Muscle of arm (tissue), 12 donors: ENCODE measurements around the gene KIAA0319L. TPM values are rescaled to one million over a fixed set of nuclear protein-coding genes. Genes with fewer than 3 reads are reported as not detected.
"Not testable (repeated sequence)": the region's sequence is repeated elsewhere in the genome, so short reads cannot be mapped to it uniquely, and the experiment has no call there.

ENCODE experiments used
- DNase-seq: peaks from one replicate; pipeline ENCODE4 v3.0.0-alpha.2; 2013
- polyA plus RNA-seq, 12 donors: library from polyadenylated mRNA; unstranded; fragments of 120-200 nt; gene quantifications; one replicate each; pipeline ENCODE4 v1.2.1, GENCODE V29; 2013; ENCODE audit not compliant: insufficient read length in 12 of 12

Gene KIAA0319L
- polyA plus RNA-seq, 12 donors, result 29.4 to 175 (median 41.0) TPM

- DNase-seq, result no peak
These were observed 57.5 kb downstream of the KIAA0319L start for GRCh38 chr1:35499652-35500176.

GRCh38 chr1:35499231-35499630, 58.0 kb downstream of the KIAA0319L start:
- DNase-seq, result no peak

GRCh38 chr1:35497571-35497970, 59.6 kb downstream of the KIAA0319L start:
- no peak for DNase-seq

- no peak for DNase-seq
These were observed 67.0 kb downstream of the KIAA0319L start for GRCh38 chr1:35490250-35490649.

GRCh38 chr1:35488336-35488735, 68.9 kb downstream of the KIAA0319L start:
- DNase-seq, result no peak

GRCh38 chr1:35486858-35487408, 70.3 kb downstream of the KIAA0319L start:
- no peak for DNase-seq

GRCh38 chr1:35481229-35481628, 76.0 kb downstream of the KIAA0319L start:
- DNase-seq, result no peak

- DNase-seq, result no peak
These were observed 79.3 kb downstream of the KIAA0319L start for GRCh38 chr1:35477870-35478269.

- DNase-seq, result no peak
These were observed 81.1 kb downstream of the KIAA0319L start for GRCh38 chr1:35475856-35476674.

GRCh38 chr1:35475356-35475755, 81.8 kb downstream of the KIAA0319L start:
- DNase-seq, result no peak

GRCh38 chr1:35473216-35473615, 84.0 kb downstream of the KIAA0319L start:
- DNase-seq, result not testable (repeated sequence)

GRCh38 chr1:35470977-35471613, 86.1 kb downstream of the KIAA0319L start:
- no peak for DNase-seq

- DNase-seq, result no peak
These were observed 91.1 kb downstream of the KIAA0319L start for GRCh38 chr1:35466120-35466519.

GRCh38 chr1:35463749-35464148, 93.5 kb downstream of the KIAA0319L start:
- DNase-seq, result not testable (repeated sequence)

- no peak for DNase-seq
These were observed 94.0 kb downstream of the KIAA0319L start for GRCh38 chr1:35463232-35463631.

GRCh38 chr1:35461966-35462651, 95.1 kb downstream of the KIAA0319L start:
- no peak for DNase-seq

GRCh38 chr1:35460796-35461195, 96.4 kb downstream of the KIAA0319L start:
- DNase-seq, result no peak

- DNase-seq, result no peak
These were observed 102.6 kb downstream of the KIAA0319L start for GRCh38 chr1:35454616-35455015.

GRCh38 chr1:35454176-35454575, 103.0 kb downstream of the KIAA0319L start:
- no peak for DNase-seq

GRCh38 chr1:35453031-35453430, 104.2 kb downstream of the KIAA0319L start:
- no peak for DNase-seq

GRCh38 chr1:35452106-35452774, 105.0 kb downstream of the KIAA0319L start:
- DNase-seq, result peak; percentile 10

GRCh38 chr1:35451125-35451528, 106.1 kb downstream of the KIAA0319L start:
- peak; percentile 83 for DNase-seq
